ENCODE measurements around the gene CYP4V2.

GRCh38 chr4:186144198-186144945, 47.0 kb upstream of the CYP4V2 start:
- TF ChIP-seq ZNF274 (IDR thresholded peaks at IDR 0.05; ENCODE audit: low read depth, low read length) (no peak), YY1 (IDR thresholded peaks at IDR 0.05; ENCODE audit: insufficient read depth, insufficient read length) (no peak), SUZ12 (IDR thresholded peaks at IDR 0.05; ENCODE audit: extremely low read depth, insufficient read depth, insufficient read length) (no peak)

Measured in NT2/D1 (cell line).